Measurements from ENCODE around the gene MAP4. TPM values are rescaled to one million over a fixed set of nuclear protein-coding genes. Genes with fewer than 3 reads are reported as not detected.
A peak's percentile ranks its signal among the peaks of the same experiment; 100 is the strongest.
"Not testable (repeated sequence)": the region's sequence is repeated elsewhere in the genome, so short reads cannot be mapped to it uniquely, and the experiment has no call there.

MAP4 gene
- total RNA-seq (100 to 1,000 TPM in 3 of 5 donors, 10 to 100 TPM in 2; 31.0 to 146 (median 105) TPM), polyA plus RNA-seq (10 to 100 TPM; 44.3 to 98.5 (median 75.5) TPM)
- long read RNA-seq, donor 1, partial matches to known transcripts, result 6 of 7 reads
- long read RNA-seq, donor 1, other reads (novel, unspliced or antisense), result 0 of 7 reads
- long read RNA-seq, donor 2, partial matches to known transcripts, result 12 of 15 reads
- long read RNA-seq, donor 2, other reads (novel, unspliced or antisense), result 0 of 15 reads
- long read RNA-seq, donor 3, partial matches to known transcripts, result 8 of 9 reads
- long read RNA-seq, donor 3, other reads (novel, unspliced or antisense), result 0 of 9 reads
- long read RNA-seq, donor 4, partial matches to known transcripts, result 0 of 1 reads
- long read RNA-seq, donor 4, other reads (novel, unspliced or antisense), result 0 of 1 reads
- long read RNA-seq, donor 5, full-length matches to known transcripts, result 1 of 84 reads
- long read RNA-seq, donor 5, partial matches to known transcripts, result 83 of 84 reads
- long read RNA-seq, donor 5, other reads (novel, unspliced or antisense), result 0 of 84 reads
- long read RNA-seq, donor 6, result 0 reads
- long read RNA-seq, donor 7, partial matches to known transcripts, result 85 of 87 reads
- long read RNA-seq, donor 7, other reads (novel, unspliced or antisense), result 0 of 87 reads
- long read RNA-seq, donor 8, partial matches to known transcripts, result 24 of 27 reads
- long read RNA-seq, donor 8, other reads (novel, unspliced or antisense), result 0 of 27 reads
- long read RNA-seq, donor 9, partial matches to known transcripts, result 16 of 17 reads
- long read RNA-seq, donor 9, other reads (novel, unspliced or antisense), result 0 of 17 reads
- long read RNA-seq, donor 10, full-length matches to known transcripts, result 1 of 1 reads
- long read RNA-seq, donor 10, partial matches to known transcripts, result 0 of 1 reads
- long read RNA-seq, donor 10, other reads (novel, unspliced or antisense), result 0 of 1 reads

- TF ChIP-seq EP300 (IDR thresholded peaks at IDR 0.05) (no peak), CTCF (IDR thresholded peaks at IDR 0.05) (no peak), POLR2AphosphoS5 (IDR thresholded peaks at IDR 0.05) (no peak), POLR2A (IDR thresholded peaks at IDR 0.05) (no peak)
Observed at GRCh38 chr3:48016301-48016973, at the start of gene MAP4. MAP4 (minus strand) TSS chr3:48016416; CDS start chr3:47998860, 17,556 bp downstream.

GRCh38 chr3:48065035-48065434, 48.8 kb upstream of the MAP4 start:
- WGBS, 5 donors, result 89 to 100% (median 96%) methylated on average over 1 of the region's 1 CpG
- no peak overlapping the region for H3K27ac ChIP-seq
- intact Hi-C loops (cut with DNase I; ENCODE audit: low total_unique reads), result no loop called here
- no peaks in the 10 kb centered on the region for H3K9me3 ChIP-seq
- H3K27me3 ChIP-seq, result no peaks in the 10 kb centered on the region
- TF ChIP-seq CTCF (IDR thresholded peaks at IDR 0.05) (no peak), POLR2AphosphoS5 (IDR thresholded peaks at IDR 0.05) (no peak), EP300 (IDR thresholded peaks at IDR 0.05) (no peak), POLR2A (IDR thresholded peaks at IDR 0.05) (no peak)
- no peak overlapping the region for H3K4me3 ChIP-seq
- peaks cover 0 to 54% (median 30%) of the 10 kb centered on the region in 4 donors for H3K4me1 ChIP-seq
- DNase-seq, result no peak
- peaks cover 0 to 3% (median 0%) of the 10 kb centered on the region in 4 donors for H3K36me3 ChIP-seq

More at GRCh38 chr3:48016301-48016973, at the start of gene MAP4:
- Histone ChIP-seq H3K36me3 (no peaks in the 10 kb centered on the region), H3K9me3 (no peaks in the 10 kb centered on the region), H3K4me1 (peaks cover 51 to 91% (median 74%) of the 10 kb centered on the region in 4 donors), H3K4me3 (no peak within 1 kb of the TSS), H3K27me3 (no peaks in the 10 kb centered on the region), H3K27ac (peak within 1 kb of the TSS; percentile 28 to 81 (median 70))
- peak in 1 of 2 donors; percentile 19 for DNase-seq
- intact Hi-C loops (cut with DNase I; ENCODE audit: low total_unique reads), result no loop called here
- 55 to 68% (median 67%) methylated on average over 4 of the region's 4 CpGs for WGBS, 5 donors

GRCh38 chr3:48064292-48064829, 48.1 kb upstream of the MAP4 start:
- TF ChIP-seq POLR2A (IDR thresholded peaks at IDR 0.05) (no peak), EP300 (IDR thresholded peaks at IDR 0.05) (no peak), CTCF (IDR thresholded peaks at IDR 0.05) (no peak), POLR2AphosphoS5 (IDR thresholded peaks at IDR 0.05) (no peak)
- 82 to 95% (median 91%) methylated on average over 3 of the region's 3 CpGs for WGBS, 5 donors
- Histone ChIP-seq H3K9me3 (no peaks in the 10 kb centered on the region), H3K4me3 (no peak overlapping the region), H3K27ac (no peak overlapping the region), H3K27me3 (no peaks in the 10 kb centered on the region), H3K36me3 (peaks cover 0 to 3% (median 0%) of the 10 kb centered on the region in 4 donors), H3K4me1 (peaks cover 0 to 56% (median 26%) of the 10 kb centered on the region in 4 donors)
- DNase-seq, result no peak
- intact Hi-C loops (cut with DNase I; ENCODE audit: low total_unique reads), result no loop called here

GRCh38 chr3:48061586-48061985, 45.4 kb upstream of the MAP4 start:
- DNase-seq; H3K27me3 ChIP-seq; intact Hi-C loops (cut with DNase I; ENCODE audit: low total_unique reads); H3K9me3 ChIP-seq; H3K36me3 ChIP-seq; H3K4me3 ChIP-seq; H3K27ac ChIP-seq: not testable (repeated sequence)
- 92 to 100% (median 98%) methylated on average over 1 to 29 of the region's 33 CpGs for WGBS, 5 donors
- peaks cover 9 to 58% (median 29%) of the 10 kb centered on the region in 4 donors for H3K4me1 ChIP-seq

All from stomach (tissue), 19 donors.